ENCODE measurements around the gene MANBA. TPM values are rescaled to one million over a fixed set of nuclear protein-coding genes. Genes with fewer than 3 reads are reported as not detected.

Gene MANBA
- total RNA-seq, 6 experiments from 2014 or later, result 11.3 to 18.2 (median 13.9) TPM

DNA sequence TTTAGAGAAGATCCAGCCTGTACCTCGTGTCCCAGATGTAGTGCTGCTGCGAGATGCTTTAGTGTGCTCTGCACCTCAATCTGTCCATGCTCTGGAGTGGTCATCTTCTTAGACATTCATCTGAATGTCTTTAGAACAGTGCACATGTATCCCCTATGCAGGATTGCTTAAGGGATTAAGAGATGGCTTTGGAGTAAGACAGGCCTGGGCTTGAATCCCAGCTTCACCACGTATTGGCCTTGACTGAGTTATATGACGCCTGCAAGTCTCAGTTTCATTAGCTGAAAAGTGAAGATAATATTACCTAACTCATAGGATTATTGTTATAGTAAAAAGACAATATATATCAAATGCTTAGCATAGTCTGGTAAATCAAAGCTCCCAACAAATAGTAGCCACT is 161.3 kb downstream of the MANBA start:
- Histone ChIP-seq H3K36me3 (peaks cover 12 to 69% (median 23%) of the 10 kb centered on the region in 4 donors), H3K27ac (no peak overlapping the region), H3K27me3 (no peaks in the 10 kb centered on the region), H3K4me1 (no peaks in the 10 kb centered on the region), H3K9me3 (no peaks in the 10 kb centered on the region), H3K4me3 (no peak overlapping the region)
- intact Hi-C loops (cut with DNase I), result no loop called here
- no peak for ATAC-seq
- TF ChIP-seq, protein P1, sequence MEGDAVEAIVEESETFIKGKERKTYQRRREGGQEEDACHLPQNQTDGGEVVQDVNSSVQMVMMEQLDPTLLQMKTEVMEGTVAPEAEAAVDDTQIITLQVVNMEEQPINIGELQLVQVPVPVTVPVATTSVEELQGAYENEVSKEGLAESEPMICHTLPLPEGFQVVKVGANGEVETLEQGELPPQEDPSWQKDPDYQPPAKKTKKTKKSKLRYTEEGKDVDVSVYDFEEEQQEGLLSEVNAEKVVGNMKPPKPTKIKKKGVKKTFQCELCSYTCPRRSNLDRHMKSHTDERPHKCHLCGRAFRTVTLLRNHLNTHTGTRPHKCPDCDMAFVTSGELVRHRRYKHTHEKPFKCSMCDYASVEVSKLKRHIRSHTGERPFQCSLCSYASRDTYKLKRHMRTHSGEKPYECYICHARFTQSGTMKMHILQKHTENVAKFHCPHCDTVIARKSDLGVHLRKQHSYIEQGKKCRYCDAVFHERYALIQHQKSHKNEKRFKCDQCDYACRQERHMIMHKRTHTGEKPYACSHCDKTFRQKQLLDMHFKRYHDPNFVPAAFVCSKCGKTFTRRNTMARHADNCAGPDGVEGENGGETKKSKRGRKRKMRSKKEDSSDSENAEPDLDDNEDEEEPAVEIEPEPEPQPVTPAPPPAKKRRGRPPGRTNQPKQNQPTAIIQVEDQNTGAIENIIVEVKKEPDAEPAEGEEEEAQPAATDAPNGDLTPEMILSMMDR (IDR thresholded peaks at IDR 0.05), result no peak
- TF ChIP-seq POLR2A (IDR thresholded peaks at IDR 0.05), result no peak
- no peak for DNase-seq
- 89% methylated on average over 3 of the region's 4 CpGs for WGBS (ENCODE audit: insufficient coverage, low coverage, low lambda C conversion rate, missing lambda C conversion rate)

DNA sequence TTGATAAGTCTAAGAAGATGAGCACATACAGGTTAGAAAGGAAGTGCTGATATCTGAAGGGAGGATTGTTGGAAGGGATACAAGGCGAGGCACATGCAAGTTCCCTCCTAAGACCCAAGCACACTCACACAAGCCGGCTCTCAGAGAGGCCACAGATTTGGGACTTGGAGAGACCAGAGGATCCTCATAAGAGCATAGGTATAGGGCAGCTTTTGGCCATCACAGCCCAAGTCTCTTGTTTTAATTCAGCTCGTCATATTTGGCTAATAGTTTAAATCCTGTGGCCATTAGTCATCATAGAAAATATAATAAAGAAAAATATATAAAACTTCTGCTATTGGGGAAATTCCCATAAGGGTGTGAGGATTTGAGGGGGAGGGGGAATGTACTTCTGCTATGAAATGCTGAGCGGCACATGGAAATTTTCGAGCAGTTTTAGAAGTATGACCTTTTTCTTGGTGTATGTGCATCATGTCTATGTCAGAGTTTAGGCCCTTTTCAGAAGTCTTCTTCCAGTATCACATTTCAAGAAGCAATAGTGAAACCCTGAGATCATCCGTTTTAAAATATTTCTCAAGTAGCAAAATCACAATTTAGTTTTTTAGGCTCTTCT is 161.9 kb downstream of the MANBA start:
- TF ChIP-seq POLR2A (IDR thresholded peaks at IDR 0.05), result no peak
- TF ChIP-seq, protein P1 (IDR thresholded peaks at IDR 0.05), result no peak
- Histone ChIP-seq H3K36me3 (peaks cover 12 to 65% (median 23%) of the 10 kb centered on the region in 4 donors), H3K27me3 (no peaks in the 10 kb centered on the region), H3K4me3 (no peak overlapping the region), H3K4me1 (no peaks in the 10 kb centered on the region), H3K27ac (no peak overlapping the region), H3K9me3 (no peaks in the 10 kb centered on the region)
- intact Hi-C loops (cut with DNase I), result no loop called here
- DNase-seq (no peak), ATAC-seq (no peak)
- 72% methylated on average over 5 of the region's 6 CpGs for WGBS (ENCODE audit: insufficient coverage, low coverage, low lambda C conversion rate, missing lambda C conversion rate)

DNA sequence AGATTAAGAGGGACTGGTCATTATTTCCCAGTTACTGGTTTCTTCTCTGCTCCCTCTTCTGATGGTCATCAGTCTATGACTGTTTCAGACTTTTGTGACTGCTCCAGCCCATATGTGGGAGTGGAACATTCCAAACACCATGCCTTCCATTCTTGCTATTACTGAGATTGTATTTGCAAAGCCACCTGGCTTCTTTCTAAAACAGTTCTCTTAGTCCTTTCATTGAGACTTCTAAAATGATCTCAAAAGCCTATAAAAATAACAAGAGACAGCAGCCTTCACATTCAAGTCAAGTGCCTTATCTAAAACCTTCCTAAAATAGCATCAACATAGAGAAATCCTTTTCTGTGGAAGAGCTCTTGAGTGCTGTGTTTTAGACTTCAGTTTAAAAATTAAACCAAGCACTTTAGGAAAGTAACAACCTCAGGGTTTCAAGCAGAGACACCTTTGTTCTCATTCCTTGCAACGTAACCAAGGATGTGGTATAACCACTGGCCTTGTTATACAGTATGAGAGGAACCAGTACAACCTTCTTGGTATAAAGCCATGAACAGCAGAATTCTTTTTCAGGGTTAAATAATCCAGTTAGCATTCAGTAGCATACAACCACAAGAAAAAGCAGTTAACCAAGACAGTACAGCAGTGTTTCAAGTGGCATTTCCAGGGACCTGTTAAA is 162.5 kb downstream of the MANBA start:
- TF ChIP-seq, protein P1 (IDR thresholded peaks at IDR 0.05), result no peak
- no peak for TF ChIP-seq POLR2A (IDR thresholded peaks at IDR 0.05)
- WGBS (ENCODE audit: insufficient coverage, low coverage, low lambda C conversion rate, missing lambda C conversion rate), result 78% methylated on average over 1 of the region's 1 CpG
- Histone ChIP-seq H3K9me3 (no peaks in the 10 kb centered on the region), H3K27ac (no peak overlapping the region), H3K27me3 (no peaks in the 10 kb centered on the region), H3K4me3 (no peak overlapping the region), H3K36me3 (peaks cover 12 to 61% (median 23%) of the 10 kb centered on the region in 4 donors), H3K4me1 (no peaks in the 10 kb centered on the region)
- DNase-seq (no peak), ATAC-seq (no peak)
- intact Hi-C loops (cut with DNase I), result no loop called here

DNA sequence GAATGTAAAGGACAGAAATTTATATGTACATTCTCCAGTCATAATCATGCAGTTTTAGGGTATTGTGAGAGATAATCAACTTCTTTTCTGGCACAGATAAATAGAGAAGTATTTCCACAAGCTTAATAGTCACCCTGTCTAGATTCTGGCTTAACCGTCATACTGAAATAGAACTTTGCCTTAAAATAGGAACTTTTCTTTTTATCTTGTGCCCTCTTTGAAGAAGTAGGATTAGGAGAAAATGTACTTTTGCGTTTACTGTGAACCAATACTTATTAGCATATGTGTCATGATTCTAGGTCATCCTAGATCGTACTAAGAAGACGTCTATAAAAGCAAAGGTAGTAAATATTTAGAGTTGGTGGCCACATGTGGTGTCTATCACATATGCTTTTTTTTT is 164.2 kb downstream of the MANBA start:
- intact Hi-C loops (cut with DNase I), result no loop called here
- 75% methylated on average over 4 of the region's 4 CpGs for WGBS (ENCODE audit: insufficient coverage, low coverage, low lambda C conversion rate, missing lambda C conversion rate)
- H3K27ac ChIP-seq, result no peak overlapping the region
- ATAC-seq, result no peak
- H3K27me3 ChIP-seq, result no peaks in the 10 kb centered on the region
- H3K9me3 ChIP-seq, result no peaks in the 10 kb centered on the region
- no peaks in the 10 kb centered on the region for H3K4me1 ChIP-seq
- no peak overlapping the region for H3K4me3 ChIP-seq
- TF ChIP-seq, protein P1 (IDR thresholded peaks at IDR 0.05), result no peak
- TF ChIP-seq POLR2A (IDR thresholded peaks at IDR 0.05), result no peak
- peaks cover 12 to 52% (median 22%) of the 10 kb centered on the region in 4 donors for H3K36me3 ChIP-seq
- no peak for DNase-seq
